ENCODE results near the gene FAM222B.
A peak's percentile ranks its signal among the peaks of the same experiment; 100 is the strongest.

Gene FAM222B

DNA sequence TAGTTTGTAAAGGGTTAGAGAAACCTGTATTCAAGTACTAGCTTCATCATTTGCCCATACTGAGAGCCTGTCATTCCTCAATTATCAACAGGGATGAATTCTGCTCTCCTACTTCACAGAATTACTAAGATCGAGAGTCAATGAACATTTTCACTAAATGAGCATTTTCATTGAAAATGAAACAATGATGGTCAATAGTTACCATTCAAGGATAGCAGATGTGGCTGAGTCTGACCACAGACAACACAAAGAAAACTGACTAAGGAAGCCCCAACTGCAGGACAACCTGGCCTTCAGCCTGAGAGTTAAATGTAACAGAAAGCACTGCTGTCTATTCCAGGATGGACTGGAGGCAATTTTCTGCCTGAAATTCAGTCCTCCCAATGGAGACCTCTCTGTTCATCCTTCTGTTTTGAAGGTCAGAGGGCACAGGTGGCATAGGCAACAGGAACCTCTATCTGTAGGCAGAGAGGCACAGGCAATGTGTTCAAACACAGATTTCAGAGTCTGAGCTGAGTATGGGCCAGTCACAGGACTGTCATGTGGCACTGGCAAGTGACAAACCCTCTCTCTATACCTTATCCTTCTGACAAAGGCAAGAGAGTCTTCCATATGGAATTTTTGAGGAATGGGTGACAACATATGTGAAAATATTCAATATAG is 79.3 kb downstream of the FAM222B start:
- DNase-seq, result no peak

DNA sequence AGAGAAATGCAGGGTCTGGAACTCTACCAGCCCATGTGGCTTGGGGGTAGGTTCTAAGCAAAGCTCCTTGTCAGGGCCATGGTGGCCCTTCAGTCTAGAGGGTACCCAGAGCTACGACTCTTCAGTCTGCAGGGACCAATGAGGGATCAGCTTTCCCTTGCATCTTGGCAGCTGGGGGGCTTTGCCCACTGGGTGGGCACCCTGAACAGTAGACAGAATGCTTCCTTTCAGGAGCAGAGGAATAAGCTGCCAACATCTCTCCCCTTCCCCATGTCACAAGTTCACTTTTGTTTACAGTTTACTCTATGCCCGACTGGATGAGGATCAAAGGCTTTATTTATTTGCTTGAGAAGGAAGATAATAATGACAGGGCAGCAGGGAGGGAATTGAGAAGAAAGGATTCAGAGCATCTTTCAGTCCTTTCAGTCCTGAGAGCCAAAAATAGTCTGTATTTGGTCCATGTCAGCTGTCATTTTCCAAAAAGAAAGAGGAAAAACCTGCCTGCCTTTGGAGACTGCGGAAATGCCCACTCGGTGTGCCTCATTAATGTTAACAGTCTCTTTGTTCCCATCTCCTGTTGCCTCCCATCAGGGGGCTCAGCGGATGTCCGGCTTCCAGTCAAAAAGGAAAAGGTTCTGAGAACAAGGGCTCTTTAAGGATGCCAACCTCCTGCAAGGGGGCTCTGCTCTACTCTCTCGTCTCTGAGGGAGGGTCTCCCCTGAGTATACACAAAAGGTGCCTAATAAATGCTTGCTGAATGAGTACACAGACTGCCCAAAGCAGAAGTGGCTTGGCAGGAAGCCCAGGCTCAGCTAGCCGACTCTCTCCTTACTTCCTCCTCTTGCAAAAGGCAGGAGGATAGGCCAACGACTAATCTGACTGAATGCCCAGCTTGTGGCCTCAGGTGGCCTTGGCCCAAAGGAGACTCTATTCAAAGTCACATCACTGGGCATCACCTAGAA is 81.7 kb downstream of the FAM222B start:
- DNase-seq, result no peak

GRCh38 chr17:28759256-28759865 is 83.2 kb downstream of the FAM222B start:
- no peak for DNase-seq

DNA sequence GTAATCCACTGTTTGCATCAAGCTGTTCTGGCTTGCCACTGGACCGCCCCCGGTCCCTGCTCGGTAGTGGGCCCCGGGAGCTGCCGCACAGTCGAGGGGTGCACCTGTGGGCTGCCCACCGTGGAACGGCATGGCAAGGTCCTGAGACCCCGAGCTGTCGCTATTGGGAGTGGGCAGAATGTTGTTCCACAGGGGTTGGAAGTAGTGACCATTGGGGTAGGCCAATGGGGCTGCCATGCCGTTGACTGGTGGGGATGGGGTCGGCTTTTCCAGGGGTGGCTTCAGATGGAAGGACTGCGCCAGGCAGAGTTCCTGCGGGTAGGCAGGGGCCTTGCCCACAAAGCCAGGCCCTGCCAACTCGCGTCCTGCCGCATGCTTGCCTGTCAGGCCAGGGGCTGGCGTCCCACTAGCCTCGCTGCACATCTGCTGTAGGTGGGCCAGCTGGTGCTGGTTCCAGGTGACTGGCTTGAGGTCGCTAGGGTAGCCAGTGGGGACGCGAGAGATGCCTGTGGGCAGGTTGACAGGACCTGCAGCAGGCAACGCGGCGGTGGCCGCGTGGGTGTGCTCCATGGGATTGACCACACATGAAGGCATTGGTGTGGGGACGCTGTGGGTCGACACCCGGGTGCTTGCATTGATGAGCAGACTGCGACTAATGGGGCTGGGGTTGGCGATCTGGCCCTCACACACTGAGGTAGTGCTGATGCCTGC is 84.0 kb downstream of the FAM222B start:
- no peak for DNase-seq

- no peak for DNase-seq
Measured at GRCh38 chr17:28756049-28756804, 86.4 kb downstream of the FAM222B start.

DNA sequence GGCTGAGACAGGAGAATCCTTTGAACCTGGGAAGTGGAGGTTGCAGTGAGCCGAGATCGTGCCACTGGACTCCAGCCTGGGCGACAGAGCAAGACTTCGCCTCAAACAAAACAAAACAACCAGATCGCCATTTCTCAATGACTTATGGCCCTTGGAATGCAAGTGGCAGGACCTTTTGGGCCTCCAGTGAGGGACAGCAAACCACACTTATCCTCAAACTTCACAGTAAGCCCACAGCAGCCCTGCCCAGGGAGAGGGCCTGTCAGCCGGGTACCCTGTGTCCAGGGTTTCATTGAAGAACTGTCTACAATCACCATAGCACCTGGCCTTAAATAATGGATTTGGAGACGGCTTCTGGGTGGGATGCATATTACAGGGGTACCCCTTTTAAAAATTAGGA is 87.1 kb downstream of the FAM222B start:
- DNase-seq, result no peak

GRCh38 chr17:28751600-28752366 is 90.8 kb downstream of the FAM222B start:
- no peak for DNase-seq

DNA sequence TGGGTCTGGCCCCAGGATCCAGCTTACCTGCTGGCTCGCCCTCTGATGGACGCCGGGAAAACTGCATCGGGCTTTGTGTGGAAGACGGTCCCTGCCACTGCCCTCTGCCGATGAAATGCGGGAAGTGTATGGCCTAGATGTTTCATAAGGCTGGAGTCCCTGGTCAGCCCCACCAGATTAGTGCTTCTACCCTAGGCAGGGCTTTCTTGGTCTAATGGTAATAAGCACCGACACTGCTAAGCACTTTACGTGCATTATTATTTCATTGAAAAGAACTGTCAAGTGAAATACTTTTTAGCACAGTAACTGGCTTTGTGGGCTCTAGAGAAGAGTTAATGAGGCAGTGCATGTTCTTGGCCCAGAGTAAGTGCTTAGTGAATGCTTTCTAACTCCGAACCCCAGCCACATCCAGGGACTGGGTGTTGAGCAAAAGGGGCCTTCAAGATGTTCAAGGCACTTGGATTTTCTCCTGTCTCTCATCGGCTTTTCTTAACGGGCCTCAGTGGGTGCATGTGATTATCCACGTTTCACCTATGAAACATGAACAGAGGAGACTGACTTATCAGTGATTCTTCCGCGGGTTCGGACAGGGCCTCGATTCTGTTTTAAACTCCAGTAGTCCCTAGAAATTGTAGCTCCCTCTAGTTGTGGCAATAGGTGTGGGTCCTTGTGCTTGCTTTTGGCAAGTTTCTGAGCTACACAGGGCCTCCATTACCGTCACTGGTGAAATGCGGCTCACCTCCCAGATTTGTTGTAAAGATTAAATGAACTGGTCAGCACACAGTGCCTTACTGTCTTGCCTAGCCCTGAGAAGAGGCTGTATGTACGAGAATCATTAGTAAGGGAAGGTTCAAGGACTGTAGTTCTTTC is 92.2 kb downstream of the FAM222B start:
- DNase-seq, result peak; percentile 86

DNA sequence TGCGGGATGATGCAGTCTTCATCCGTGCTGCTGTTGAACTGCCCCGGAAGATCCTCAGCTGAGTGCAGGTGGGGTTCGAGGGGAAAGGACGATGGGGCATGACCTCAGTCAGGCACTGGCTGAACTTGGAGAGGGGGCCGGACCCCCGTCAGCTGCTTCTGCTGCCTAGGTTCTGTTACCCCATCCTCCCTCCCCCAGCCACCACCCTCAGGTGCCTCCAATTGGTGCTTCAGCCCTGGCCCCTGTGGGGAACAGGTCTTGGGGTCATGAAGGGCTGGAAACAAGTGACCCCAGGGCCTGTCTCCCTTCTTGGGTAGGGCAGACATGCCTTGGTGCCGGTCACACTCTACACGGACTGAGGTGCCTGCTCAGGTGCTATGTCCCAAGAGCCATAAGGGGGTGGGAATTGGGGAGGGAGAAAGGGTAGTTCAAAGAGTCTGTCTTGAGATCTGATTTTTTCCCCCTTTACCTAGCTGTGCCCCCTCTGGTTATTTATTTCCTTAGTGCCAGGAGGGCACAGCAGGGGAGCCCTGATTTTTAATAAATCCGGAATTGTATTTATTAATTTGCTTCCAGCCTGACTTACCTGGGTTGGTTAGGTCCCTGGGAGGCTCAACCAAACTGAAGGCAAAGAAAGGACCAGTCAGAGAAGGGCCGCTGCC is 92.9 kb downstream of the FAM222B start:
- peak; percentile 25 for DNase-seq

- DNase-seq, result peak; percentile 29
Measured at GRCh38 chr17:28748852-28749515, 93.6 kb downstream of the FAM222B start.

DNA sequence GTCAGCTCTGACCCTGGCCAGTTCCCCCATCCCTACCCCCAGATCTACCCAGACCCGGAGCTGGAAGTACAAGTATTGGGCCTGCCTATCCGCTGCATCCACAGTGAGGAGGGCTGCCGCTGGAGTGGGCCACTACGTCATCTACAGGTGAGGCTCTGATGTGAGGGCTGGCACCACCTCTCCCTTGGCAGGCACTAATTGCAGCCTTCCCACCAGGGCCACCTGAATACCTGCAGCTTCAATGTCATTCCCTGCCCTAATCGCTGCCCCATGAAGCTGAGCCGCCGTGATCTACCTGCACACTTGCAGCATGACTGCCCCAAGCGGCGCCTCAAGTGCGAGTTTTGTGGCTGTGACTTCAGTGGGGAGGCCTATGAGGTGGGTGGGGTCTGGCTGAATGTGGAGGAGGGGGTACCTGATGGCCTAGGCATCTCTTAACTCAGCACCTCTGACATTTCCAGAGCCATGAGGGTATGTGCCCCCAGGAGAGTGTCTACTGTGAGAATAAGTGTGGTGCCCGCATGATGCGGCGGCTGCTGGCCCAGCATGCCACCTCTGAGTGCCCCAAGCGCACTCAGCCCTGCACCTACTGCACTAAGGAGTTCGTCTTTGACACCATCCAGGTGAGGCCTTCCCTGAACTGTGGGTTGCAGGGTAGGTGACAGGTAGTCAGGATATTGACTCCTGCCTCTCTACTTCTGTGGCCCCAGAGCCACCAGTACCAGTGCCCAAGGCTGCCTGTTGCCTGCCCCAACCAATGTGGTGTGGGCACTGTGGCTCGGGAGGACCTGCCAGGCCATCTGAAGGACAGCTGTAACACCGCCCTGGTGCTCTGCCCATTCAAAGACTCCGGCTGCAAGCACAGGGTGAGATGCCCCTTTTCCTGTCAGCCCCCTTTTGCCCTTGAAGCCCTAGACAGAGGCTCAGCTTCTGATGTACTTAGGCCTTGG is 94.5 kb downstream of the FAM222B start:
- DNase-seq, result peak; percentile 27

GRCh38 chr17:28747051-28747691 is 95.4 kb downstream of the FAM222B start:
- DNase-seq, result no peak

DNA sequence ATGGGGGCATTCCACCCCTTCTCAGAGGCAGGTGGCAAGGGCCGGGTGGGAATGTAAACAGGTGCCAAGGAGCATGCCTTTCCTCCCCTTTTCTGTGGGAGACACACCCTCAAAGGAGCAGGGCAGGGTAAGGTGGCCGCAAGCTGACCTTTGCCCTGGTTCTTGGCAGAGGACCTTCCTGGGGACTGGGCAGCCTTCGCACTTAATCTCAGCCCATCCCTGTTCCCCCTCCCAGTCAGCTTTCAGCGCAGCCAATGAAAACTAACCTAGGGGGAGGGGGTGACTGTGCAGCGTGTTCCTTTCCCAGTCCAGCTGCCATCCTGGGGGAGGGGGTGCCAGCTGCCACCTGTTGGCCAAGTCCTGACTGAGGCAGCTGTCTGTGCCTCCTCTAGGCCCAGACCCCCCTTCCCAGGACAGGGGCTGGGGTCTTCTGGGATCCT is 96.0 kb downstream of the FAM222B start:
- DNase-seq, result no peak

- no peak for DNase-seq
Measured at GRCh38 chr17:28745786-28746411, 96.7 kb downstream of the FAM222B start.

DNA sequence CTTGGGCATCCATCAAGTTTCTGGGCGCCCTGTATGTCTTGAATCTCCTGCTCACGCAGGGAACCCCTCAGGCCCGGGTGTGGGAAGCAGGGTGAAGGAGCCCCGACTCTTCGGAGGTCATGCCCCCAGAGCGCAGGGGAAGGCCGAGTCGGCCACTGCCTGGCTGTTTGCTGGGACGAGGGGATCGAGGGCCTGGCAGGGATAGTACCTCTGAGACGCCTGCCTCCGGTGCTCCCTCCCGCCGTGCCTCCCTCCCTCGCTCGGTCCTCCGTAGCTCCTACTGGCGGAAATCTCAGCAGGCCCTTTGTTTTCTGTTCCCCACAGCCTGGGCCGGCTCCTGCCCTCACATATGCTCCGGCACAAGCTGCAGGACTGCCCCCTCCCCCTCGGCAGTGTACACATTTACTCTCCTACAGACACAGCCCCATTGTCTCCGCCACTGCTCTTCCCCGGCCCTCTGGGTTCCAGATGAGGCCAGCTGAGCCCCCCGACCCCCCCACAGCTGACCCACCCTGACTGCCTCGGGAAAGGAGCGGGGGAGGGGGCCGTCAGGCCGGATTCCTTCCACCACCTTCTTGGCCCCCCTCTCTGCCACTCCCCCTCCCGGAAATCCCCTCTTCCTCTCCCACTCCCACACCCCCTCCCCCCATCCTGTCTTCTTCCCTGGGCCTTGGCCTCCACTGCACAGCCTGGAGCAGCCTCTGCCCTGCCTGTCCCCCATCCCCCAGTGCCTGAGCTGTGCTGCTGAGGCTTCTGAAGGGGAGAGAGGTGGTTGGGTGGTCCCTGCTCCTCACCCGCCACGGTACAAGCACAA is 97.4 kb downstream of the FAM222B start:
- DNase-seq, result no peak
